GM19455 (cell line): ENCODE measurements around the gene HHLA2.

Experiments used
- ATAC-seq: cut with Tn5 transposase; IDR thresholded peaks from one replicate; pipeline ENCODE4 v1.9.1; 2021; ENCODE audit not compliant: unreplicated experiment

The HHLA2 gene

DNA sequence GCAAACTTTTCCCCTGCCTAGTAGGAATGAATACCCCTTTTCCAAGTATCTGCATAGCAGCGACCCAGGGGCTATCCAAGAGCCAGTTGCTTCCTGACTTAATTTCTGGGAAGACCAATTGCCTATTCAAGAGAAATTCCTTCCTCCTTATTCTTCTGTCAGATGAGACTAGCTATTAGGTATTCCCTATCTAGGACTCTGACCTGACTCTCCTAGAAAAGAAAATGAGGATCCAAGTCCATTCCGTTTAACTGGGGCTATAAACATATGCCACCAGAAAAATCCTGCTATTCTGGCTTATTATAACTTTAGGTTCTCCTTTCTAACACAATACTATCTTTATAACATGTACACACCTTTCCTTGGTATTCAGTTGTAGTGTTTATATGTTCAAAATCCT is 1.7 kb downstream of the HHLA2 start:
- ATAC-seq = no peak

DNA sequence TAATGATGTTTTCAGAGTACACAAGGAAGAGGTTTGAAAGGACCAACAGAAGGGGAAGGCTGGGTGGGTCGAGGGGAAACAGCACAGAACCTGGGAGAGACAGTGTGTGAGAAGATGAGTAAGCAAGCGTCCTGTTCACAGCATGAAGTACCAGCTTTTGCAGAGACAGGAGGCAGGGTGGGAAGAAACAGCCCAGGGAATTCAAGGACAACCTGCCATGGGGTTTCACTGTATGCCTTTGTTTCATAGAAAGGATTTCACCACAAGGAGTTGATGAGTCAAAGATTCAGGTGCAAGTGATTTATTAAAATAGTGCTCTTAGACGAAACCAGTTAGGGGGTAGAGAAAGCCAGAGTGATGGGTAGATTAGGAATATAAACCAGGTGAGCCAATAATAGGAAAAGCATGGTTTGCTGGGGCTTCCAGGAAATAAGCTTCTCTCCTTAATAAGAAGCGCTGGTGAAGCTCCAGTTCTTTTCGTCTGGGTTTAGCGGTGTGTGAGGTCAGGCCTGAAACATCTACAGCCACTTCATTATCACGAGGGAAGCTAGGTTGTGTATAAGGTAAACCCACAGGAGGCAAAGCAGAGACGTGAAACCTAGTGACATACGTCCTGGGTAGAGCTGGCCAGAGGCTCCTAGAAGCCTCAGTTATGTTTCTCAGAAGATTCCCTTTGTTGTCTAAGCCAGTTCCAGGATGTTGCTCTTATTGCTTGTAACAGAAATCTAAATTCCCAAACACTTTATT is 3.9 kb downstream of the HHLA2 start:
- ATAC-seq = no peak

DNA sequence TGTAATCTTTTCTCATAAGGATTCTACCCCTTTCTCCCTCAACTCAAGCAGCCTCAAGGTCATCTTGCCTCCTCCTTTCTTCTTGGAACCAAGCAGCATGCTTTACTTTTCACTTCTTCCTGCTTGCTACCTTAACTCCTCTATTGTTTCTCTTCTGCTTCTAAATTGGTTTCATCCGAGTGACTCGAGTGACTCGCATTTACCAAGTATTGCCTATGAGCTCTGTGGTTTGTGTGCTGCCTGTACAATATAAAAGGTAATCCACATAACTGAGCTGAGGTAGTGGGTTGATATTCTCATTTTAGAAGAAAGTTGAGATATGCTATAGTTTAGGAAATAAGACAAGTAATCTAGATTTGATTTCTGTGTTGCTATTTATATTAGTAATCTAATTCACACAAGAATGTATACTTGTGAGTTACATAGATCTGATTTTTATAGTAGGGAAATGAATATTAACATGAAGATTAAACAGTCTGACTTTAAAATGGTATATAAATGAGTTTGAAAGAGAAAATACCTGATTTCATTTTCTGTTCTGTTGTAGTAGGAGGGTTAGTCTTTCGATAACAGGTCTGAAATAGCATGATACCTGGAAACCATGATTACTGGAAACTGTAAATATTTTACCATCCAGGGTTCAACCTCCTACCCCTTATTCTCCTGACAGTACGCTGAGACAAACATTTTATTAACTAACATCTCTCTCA is 5.5 kb downstream of the HHLA2 start:
- ATAC-seq = peak; percentile 62

DNA sequence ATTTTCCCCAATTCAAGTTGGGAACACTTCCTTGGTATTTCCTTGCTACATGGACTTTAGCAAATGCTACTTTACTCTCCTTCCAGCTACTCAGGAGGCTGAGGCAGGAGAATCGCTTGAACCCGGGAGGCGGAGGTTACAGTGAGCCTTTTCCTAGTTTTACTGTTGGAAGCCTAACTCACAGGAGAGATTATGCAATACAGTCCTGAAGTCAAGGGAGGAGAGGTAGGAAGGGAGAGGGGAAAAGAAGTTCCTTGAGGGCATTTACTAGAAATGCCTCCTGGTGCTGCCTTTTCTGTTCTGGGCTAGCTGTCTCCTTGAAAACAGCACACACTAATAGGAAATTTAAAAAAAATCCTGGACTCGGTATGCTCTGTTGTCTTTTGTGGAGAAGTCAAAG is 6.2 kb downstream of the HHLA2 start:
- no peak for ATAC-seq

DNA sequence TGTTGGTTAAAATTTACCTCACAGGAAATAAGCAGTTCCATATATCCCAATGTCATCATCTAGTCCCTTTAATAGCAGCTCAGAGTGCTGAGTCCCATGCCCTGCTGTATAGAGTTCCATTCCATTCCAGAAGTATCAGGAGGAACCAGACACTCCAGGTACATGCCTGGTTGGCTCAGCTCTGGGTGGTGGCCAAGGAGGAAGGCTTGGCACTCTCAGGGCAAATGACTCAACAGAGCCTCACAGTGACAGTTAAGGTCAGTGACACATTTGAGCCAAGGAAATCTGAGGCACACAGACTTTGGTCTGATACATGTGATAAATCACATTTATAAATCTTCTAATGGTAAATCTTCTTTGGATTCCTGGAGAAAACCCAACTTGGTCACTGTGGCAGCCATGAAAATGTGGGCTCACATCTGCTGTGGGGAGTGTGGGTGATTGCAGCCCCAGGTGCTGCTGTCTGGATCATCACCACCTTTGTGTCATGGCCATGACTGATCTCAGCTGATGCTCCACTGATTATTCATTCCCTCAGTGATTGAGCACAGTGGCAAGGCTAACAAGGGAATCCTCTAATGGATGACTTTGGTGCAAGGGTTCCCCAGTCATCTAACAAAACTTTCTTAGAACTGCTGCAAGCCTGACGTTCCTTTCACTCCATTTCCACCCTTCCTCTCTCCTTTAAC is 9.3 kb downstream of the HHLA2 start:
- no peak for ATAC-seq

DNA sequence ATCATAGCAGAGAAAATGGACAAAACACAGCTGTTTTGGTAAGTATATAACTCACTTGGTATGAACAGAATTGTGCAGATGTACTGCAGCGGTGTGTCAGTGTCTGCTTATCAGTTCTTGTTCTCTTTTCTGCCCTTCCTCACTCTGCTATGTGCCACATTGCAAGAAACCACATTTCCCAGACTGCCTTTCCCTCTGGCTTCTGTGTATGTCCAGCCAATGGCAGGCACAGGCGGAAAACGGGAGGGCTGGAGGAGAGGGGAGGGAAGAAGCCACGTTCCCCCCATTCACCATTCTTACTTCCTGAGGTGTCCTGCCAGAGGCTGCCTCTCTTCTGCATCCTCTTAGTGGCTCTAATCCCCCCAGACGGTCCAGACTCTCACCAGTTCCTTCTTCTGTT is 15.4 kb downstream of the HHLA2 start:
- no peak for ATAC-seq

DNA sequence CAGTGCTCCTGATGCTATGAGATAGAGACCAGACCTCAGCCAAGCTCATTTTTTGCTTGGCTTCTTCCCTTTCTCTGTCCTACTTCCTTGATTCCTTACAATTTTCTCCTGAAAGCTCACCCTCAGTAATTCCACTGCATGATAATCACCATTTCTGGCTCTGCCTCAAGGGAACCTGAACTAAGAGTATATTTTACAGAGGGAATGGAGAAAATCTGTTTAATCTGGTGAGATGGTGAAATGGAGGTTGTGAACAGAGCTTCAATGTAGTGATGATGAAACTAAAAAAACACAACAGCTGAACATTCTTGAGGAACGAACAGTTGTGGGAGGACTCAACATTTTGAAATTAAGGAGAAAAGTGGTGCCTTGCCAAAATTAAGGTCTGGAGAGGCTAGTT is 16.3 kb downstream of the HHLA2 start:
- ATAC-seq = no peak

DNA sequence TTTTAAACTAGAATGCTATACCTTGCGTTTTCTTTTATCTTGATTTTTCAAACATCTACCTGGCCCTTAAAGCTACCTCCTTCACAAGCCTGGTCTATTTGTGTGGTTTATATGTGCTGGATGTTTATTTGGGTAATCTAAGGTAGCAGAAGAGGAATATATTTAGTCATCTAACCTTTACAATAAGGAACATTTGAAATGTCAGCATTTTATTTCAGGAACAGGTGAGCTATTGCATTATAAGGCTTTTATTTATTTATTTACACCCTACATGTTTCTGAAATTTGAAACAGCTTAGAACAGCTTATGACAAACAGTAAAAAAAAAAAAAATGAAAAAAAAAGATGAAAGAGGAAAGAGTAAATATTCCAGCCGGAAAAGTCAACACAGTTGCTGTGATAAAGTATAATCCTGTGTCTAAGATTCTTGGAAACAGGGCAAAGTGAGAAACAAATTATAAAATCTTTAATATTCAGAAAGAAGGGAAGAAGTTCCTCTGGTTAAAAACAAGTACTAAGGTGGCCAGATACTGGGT is 19.5 kb downstream of the HHLA2 start:
- ATAC-seq = no peak

DNA sequence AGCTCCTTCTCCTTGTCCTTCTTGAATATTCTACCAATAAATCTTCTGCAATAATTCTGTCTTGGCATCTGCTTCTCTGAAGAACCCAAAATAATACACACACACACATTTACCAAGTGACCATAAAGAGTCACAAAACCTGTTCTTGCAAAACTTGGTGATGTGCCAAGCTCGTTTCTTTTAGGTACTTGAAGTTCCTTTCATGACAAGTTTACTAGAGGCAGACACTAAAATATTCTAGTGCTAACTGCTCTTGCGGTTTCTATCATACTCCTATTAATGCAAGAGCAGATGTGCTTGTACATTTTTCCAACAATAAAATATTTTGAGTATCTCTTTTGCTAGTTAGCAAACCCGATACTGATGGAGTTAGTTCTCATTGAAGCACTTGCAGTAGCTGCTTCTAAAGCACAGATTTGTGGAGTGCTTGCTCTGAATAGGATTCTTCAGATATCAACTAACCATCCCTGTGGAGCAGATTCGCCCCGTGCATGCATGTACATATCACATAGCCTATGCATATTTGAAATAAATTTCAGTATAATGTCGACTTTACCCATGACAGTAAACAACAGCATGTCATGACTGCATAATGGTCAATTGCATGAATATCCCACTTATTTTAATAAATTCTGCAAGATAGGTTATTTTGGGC is 23.2 kb downstream of the HHLA2 start:
- no peak for ATAC-seq

DNA sequence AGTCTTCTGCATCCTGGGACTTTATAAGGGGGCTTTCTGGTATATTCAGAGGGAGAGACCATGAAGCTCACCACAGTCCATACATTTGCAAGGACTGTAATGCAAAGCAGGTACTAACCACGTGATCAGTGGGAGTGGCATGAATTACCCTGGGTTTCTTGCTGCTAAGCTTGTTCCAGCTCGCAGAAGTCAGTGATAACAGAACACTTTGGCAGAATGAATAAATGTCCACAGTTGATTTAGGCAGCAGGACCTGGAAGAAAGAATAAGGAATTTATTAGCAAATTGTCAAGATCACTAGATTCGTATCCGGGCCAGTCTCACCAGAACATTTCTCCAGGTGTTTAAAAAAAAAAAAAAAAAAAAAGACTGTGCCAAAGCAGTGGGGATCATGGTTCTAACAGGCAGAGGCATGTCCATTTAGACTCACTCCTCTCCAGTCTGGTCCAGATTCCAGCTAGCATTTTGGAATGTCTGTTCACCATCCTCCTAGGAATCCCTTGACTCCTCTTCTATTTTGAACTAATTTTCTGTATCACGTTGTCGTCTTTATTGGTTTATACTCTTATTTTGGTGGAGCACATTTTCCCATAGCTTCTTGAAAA is 24.5 kb downstream of the HHLA2 start:
- ATAC-seq = no peak

DNA sequence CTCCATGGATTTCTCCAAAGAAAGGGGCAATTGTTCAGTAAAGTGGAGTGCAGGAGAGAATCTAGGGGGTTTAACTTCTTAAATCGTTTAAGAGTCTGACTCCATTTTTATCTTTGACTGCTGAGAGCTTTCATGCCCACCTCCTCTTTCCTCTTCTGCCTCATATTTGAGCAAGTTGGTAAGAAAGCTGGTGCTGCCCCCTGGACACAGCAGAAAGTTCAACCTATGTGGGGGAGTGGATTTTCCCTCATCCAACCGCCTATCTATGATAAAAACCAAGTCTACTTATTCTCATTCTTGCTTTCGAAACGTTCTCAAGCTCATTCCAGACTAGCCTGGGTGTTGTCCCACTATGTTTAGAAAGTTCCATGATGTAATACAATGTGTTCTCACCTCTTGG is 26.0 kb downstream of the HHLA2 start:
- no peak for ATAC-seq

DNA sequence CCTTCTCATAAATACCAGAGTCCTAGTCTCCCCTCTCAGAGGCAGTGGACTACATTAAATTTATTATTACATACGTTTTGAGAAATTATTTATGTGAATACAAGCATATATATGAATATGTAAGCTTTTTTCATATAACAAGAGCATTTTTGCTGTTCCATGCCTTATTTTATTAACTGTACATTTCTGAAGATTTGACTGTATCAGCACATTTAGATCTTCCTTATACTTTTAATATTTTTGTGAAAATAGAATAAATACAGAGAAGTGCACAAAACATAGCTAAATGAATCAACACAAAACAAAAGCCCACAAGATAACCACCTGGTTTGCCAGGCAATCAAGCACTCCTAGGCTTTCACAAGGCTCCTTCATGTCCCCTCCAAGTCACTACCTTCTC is 27.8 kb downstream of the HHLA2 start:
- ATAC-seq = no peak

DNA sequence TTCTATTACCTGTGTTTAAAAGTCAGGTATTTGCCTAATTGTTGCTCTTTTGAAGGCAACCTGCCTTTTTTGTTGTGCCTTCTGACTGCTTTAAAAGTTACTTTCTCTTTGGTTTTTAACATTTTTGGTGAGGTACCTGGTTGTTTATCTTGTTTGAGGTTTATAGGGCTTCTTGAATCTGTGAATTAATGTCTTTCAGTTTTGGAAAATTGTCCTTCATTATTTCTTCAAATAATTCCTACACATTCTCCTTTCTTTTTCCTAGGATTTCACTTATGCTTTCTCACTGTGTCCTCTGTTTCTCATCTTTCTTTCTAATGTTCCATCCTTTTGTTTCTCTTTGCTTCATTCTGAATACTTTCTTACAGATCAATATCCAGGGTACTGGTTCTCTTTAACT is 30.8 kb downstream of the HHLA2 start:
- no peak for ATAC-seq

DNA sequence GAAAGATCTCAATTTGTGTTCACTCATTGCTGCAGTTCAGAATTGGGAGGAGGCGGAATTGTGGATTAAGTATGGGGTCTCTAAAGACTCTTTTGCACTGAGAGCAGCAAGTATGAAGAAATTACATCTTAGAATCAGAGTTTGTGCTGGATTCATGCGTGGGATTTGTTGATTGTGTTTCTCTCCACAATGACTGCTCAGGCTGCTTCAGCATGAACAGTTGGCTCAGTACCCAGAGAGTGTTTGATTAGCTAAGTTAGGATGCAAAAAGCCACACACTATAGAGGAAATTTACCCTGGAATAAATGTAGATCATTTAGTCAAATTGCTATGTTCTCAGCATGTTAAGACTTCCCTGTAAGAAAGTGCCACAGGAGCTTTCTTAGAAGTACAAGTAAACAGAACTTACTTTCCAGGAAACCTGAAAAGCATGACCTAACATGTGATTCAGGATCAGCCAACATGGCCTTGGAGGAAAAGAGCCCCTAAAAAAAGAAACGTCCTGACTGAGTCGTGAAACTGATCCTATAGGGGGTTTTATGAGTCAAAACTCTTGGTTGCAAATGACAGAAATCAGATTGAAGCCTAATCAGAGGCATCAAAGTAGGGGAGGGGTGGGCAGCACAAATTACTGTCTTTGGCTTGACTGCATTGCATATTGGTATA is 32.6 kb downstream of the HHLA2 start:
- ATAC-seq = no peak

DNA sequence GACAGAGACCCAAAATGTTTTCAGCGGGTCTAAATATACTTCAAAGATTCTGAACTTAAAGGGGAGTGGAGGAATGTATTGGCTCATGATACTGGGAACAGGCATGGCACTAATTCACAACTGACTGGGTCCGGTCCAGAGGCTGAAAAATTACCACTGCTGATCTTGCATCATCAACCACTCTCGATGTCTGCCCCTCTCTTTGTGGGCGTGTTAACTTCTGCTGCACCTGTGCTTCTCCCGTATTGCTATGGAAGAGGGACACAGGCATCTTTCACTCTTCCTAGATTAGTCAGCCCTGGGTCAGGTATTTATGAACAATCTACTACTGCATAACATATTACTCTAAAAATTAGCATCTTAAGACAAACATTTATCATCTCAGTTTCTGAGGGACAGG is 33.2 kb downstream of the HHLA2 start:
- no peak for ATAC-seq

DNA sequence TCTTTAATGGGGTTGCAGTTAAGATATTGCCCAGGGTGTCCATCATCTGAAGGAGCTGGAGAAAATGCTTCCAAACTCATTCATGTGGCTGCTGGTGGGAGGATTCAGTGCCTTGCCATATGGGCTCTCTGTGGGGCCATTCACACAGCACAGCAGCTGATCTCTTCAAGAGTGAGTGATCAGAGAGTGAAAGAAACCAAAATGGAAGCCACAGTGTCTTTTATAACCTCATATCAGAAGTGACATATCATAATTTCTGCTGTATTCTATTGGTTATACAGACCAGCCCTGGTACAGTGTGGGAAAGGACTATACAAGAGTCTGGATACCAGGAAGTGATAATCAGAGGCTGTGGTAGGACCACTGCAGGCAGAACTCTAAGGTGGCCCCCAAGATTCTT is 33.6 kb downstream of the HHLA2 start:
- ATAC-seq = no peak

DNA sequence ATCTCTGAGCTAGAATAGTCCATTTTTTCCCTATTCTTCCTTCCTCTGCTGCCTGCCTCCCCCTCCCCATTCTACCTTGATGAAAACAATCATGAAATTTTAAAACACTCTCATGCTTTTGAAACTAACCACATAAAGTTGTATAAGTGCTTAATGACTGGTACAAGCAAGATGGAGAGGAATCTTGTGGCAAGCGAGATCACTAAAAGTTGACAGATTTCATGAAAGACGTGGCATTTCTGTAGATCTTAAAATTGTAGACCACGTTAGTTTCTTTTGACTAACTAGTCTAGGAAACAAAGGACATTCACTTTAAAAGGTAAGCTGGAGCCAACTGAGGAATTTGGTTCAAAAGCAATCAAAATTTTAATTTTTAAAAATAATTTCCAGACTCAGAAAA is 35.4 kb downstream of the HHLA2 start:
- no peak for ATAC-seq

DNA sequence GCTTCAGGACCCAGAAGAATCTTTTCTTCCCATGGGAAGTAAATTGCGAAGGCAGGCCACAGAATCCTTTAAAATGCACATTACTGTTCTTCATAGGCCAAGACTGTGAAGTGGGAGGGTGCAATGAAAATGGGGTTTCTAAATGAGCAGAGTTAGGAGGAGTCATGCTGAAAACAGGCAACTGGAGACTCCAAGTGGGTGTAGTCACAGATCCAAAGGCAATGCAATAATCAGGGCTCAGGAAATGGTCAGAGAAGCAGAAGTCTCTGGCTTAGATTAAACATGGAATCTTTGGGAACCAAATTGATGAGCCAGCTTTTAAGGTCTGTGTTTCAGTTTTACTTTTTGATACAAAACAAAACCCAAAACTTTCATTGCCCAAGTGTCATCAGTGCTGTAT is 37.6 kb downstream of the HHLA2 start:
- ATAC-seq = no peak

DNA sequence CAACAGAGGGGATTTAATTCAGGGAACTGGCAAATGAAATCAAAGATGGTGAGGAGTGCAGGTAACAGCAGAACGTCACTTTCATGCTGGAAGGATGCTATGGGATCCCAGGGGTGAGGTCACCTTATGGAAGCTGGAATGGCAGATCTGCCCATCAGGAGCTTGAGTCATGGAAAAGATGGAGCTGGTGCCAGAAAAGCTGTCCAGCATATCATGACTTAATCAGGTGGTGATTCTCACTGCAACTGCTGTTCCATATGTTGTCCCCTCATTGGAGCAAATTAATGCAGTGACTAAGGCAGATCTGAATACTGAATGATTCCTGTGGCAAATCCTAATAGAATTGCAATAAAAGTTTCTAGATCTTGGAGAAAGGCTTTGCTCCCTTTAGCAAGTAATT is 38.4 kb downstream of the HHLA2 start:
- no peak for ATAC-seq

DNA sequence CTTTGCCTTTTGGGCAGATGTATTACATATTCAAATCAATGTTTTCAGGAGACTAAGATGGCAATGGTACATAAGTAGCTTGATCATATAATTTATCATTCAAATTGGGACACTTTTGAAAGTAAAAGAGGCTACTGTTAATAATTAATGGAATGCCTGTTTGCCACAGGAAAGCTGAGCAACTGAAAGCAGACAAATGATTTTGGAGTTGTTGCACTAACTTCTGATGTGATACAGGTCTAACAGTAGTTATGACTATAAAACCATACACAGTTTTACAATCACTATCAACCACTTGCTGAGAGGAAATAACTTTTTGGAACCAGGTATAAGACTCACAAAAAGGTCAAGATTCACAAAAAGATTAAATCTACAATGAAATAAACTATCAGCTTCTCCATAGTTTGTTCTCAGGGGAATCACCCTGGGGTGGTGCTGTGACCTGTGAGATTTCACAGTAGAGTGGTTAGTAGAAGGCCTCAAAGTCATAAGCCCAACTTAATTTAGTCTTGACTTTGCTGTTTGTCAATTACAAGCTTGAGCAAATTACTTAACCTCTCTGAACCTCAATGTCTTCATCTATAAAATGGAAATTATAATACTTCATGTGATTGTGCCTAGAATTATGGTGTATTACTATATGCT is 42.7 kb downstream of the HHLA2 start:
- no peak for ATAC-seq
